PC-9 (cell line): Measurements from ENCODE around the gene ATP10A. TPM values are rescaled to one million over a fixed set of nuclear protein-coding genes. Genes with fewer than 3 reads are reported as not detected.

Experiments used
- BruUV-seq: library from RNA; stranded (reverse); fragments of 400-500 nt; replicated peaks from 2 replicates; lab custom pipeline; 2021; lab: Mats Ljungman, UMichigan
- CTCF ChIA-PET: fragments of 300-600 bp; sonication (Branson Sonifier 250); formaldehyde crosslinking; loops from one replicate; lab custom pipeline; 2022; ENCODE audit warnings: antibody characterized with exemption; lab: Charles Lee
- POLR2A ChIA-PET: fragments of 300-600 bp; sonication (Branson Sonifier 250); formaldehyde crosslinking; loops from one replicate; lab custom pipeline; 2022; ENCODE audit warnings: antibody characterized with exemption; ENCODE audit not compliant: unreplicated experiment; lab: Charles Lee
- DNase-seq, 2 experiments: peaks; one replicate each; pipeline versions ENCODE4 v3.0.0 to v3.0.0-alpha.2; 2015 to 2022; ENCODE audit warnings: mixed read lengths in 1 of 2
- H2AFZ ChIP-seq: fragments of 200-600 bp; sonication (generic); 2 replicates; pipeline ENCODE4 v1.8.1; 2017; ENCODE audit warnings: antibody characterized with exemption
- H3F3A ChIP-seq: fragments of 200-600 bp; sonication (generic); 2 replicates; pipeline ENCODE4 v1.8.1; 2017; ENCODE audit warnings: antibody characterized with exemption, mild to moderate bottlenecking, low read depth; ENCODE audit not compliant: insufficient read depth
- H3K27ac ChIP-seq: fragments of 200-600 bp; sonication (generic); 2 replicates; pipeline ENCODE4 v1.6.1; 2016; ENCODE audit warnings: mixed run types
- H3K27me3 ChIP-seq: fragments of 200-600 bp; sonication (generic); 2 replicates; pipeline ENCODE4 v1.6.1; 2016; ENCODE audit warnings: low read depth, mixed run types; ENCODE audit not compliant: insufficient read depth
- H3K36me3 ChIP-seq: fragments of 200-600 bp; sonication (generic); 2 replicates; pipeline ENCODE4 v1.6.1; 2016; ENCODE audit warnings: low read depth, mixed run types
- H3K4me1 ChIP-seq: fragments of 200-600 bp; sonication (generic); replicated peaks from 2 replicates; pipeline ENCODE4 v1.6.1; 2016; ENCODE audit warnings: mixed run types; ENCODE audit not compliant: insufficient read depth
- H3K4me2 ChIP-seq: fragments of 200-600 bp; sonication (generic); 2 replicates; pipeline ENCODE4 v1.6.1; 2017; ENCODE audit warnings: mixed run types
- H3K4me3 ChIP-seq: fragments of 200-600 bp; sonication (generic); 2 replicates; pipeline ENCODE4 v1.6.1; 2016; ENCODE audit warnings: mixed run types
- H3K79me2 ChIP-seq: fragments of 200-600 bp; sonication (generic); 2 replicates; pipeline ENCODE4 v1.6.1; 2017; ENCODE audit warnings: low read depth, mixed run types
- H3K9me2 ChIP-seq: fragments of 200-600 bp; sonication (generic); 2 replicates; pipeline ENCODE4 v1.8.1; 2017; ENCODE audit warnings: mild to moderate bottlenecking; ENCODE audit not compliant: insufficient read depth
- H3K9me3 ChIP-seq: fragments of 200-600 bp; sonication (generic); 2 replicates; pipeline ENCODE4 v1.8.1; 2016; ENCODE audit warnings: low read depth; ENCODE audit not compliant: insufficient read depth
- H4K20me1 ChIP-seq: fragments of 200-600 bp; sonication (generic); 2 replicates; pipeline ENCODE4 v1.8.1; 2017; ENCODE audit not compliant: insufficient read depth
- EZH2 ChIP-seq: fragments of 200-600 bp; sonication (generic); IDR thresholded peaks from 2 replicates; pipeline ENCODE4 v1.8.0; 2017; ENCODE audit warnings: antibody characterized with exemption, low read depth
- intact Hi-C: fragments of 100-400 bp; cut with micrococcal nuclease; formaldehyde crosslinking; loops from one replicate; pipeline ENCODE4 v1.10.0; 2022; ENCODE audit not compliant: unreplicated experiment
- total RNA-seq: library from RNA; stranded (reverse); gene quantifications from 2 replicates; pipeline ENCODE4 v1.2.3, GENCODE V29; 2021
- TF ChIP-seq, protein P1 (sequence below): fragments of 200-600 bp; sonication (generic); conservative IDR thresholded peaks from 2 replicates; pipeline ENCODE4 v1.6.1; 2017; ENCODE audit warnings: mixed run types, antibody characterized with exemption, mild to moderate bottlenecking, moderate library complexity

The ATP10A gene
- total RNA-seq, 1 experiment from 2014 or later: not detected

DNA sequence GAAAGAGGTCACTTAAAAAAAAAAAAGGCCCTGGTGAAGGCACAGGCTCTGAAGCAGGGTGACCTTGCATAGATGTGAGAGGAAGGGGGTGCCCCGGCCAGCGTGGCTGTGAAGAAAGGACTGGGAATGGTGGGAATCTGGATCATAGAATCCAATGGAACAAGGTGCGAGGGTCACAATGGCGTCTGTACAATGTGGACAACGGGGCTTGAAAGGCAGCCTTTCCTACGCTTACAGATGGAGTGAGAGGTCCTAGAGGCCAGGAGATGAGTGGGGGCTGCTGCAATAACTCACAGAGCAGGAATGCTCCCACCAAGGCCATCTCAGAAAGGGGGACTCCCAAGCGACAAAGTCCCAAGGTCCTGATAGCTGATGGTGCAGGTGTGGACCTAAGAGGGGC lies 162.2 kb downstream of the ATP10A start:
- intact Hi-C loops: no loop called here
- Histone ChIP-seq H3K79me2 (no peaks in the 10 kb centered on the region), H4K20me1 (no peaks in the 10 kb centered on the region), H3K9me2 (no peaks in the 10 kb centered on the region), H3K27me3 (peaks cover 23% of the 10 kb centered on the region), H2AFZ (no peak overlapping the region), H3K27ac (no peak overlapping the region), H3K4me2 (no peak overlapping the region), H3K4me3 (no peak overlapping the region), H3K4me1 (no peaks in the 10 kb centered on the region), H3K36me3 (no peaks in the 10 kb centered on the region), H3F3A (no peaks in the 10 kb centered on the region), H3K9me3 (no peaks in the 10 kb centered on the region)
- no peak for DNase-seq
- POLR2A ChIA-PET: no interaction called here
- no peak for TF ChIP-seq EZH2
- TF ChIP-seq, protein P1, sequence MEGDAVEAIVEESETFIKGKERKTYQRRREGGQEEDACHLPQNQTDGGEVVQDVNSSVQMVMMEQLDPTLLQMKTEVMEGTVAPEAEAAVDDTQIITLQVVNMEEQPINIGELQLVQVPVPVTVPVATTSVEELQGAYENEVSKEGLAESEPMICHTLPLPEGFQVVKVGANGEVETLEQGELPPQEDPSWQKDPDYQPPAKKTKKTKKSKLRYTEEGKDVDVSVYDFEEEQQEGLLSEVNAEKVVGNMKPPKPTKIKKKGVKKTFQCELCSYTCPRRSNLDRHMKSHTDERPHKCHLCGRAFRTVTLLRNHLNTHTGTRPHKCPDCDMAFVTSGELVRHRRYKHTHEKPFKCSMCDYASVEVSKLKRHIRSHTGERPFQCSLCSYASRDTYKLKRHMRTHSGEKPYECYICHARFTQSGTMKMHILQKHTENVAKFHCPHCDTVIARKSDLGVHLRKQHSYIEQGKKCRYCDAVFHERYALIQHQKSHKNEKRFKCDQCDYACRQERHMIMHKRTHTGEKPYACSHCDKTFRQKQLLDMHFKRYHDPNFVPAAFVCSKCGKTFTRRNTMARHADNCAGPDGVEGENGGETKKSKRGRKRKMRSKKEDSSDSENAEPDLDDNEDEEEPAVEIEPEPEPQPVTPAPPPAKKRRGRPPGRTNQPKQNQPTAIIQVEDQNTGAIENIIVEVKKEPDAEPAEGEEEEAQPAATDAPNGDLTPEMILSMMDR: no peak
- CTCF ChIA-PET: no interaction called here
- BruUV-seq: no TSS peak

DNA sequence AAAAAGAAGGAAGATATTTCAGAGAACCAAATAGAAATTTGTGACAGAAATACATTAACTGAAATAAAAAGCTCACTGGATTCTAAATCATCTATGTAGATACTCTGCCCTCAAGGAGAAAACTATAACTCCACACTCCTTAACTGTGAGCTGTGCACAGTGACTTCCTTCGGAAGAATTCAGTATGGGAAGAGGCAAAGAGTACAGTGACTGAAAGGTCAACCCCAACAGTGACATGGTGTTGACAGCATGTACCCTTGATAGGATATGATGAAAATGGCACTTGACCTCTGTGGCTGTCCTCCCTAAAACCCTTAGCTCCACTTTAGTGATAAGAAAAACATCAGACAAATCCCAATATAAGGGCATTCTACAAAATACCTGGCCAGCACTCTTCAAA lies 165.5 kb downstream of the ATP10A start:
- H2AFZ ChIP-seq: no peak overlapping the region
- no peak overlapping the region for H3K27ac ChIP-seq
- no peaks in the 10 kb centered on the region for H3K36me3 ChIP-seq
- no peaks in the 10 kb centered on the region for H3K4me1 ChIP-seq
- no peak overlapping the region for H3K4me2 ChIP-seq
- POLR2A ChIA-PET: no interaction called here
- no TSS peak for BruUV-seq
- CTCF ChIA-PET: no interaction called here
- DNase-seq: no peak
- H3K9me2 ChIP-seq: no peaks in the 10 kb centered on the region
- no peaks in the 10 kb centered on the region for H4K20me1 ChIP-seq
- H3K27me3 ChIP-seq: peaks cover 19% of the 10 kb centered on the region
- no peaks in the 10 kb centered on the region for H3F3A ChIP-seq
- H3K9me3 ChIP-seq: no peaks in the 10 kb centered on the region
- TF ChIP-seq, protein P1: no peak
- no peak for TF ChIP-seq EZH2
- H3K79me2 ChIP-seq: no peaks in the 10 kb centered on the region
- H3K4me3 ChIP-seq: no peak overlapping the region
- intact Hi-C loops: no loop called here

DNA sequence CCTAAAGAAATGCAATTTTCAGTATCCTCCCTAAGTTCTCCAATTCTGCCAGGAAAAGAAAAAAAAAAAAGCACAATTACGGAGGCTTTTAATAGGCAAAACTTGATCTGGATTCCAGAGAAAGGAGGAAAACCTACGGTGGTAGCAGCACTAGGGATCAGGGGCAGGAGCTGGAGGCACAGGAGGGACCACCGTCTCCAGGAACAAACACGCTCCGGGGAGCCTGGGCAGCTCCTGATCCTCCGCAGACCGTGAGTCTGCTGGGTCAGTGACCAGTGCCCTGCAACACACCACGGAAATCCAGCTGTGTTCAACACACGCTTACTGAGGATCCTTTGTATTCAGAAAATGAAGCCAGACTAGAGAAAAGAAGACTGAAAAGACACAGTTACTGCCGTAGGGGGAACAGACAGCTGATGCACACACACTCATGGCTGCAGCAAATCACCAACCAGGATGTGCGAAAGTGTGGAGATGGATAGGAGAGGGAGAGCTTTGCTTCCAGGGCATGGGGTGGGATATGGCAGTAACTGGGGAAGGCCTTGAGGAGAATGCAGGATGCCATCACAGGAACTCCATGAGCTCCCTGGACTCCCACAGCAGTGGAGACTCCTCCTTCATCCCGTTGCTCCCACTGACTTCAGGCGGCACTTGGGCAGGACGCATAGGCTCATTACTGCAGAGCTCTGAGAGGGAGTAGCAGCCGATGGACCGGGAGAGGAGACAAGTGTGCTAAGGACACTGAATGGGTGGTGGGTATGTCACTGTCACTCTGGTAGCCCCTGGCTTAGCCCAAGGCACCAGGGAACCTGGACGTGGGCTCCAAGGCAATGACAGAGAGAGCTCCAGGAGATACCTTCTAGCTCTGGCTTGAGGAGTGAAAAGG lies 167.0 kb downstream of the ATP10A start:
- no peak for DNase-seq
- Histone ChIP-seq H3K27ac (no peak overlapping the region), H2AFZ (no peak overlapping the region), H4K20me1 (no peaks in the 10 kb centered on the region), H3K9me2 (no peaks in the 10 kb centered on the region), H3K79me2 (no peaks in the 10 kb centered on the region), H3K9me3 (no peaks in the 10 kb centered on the region), H3K4me1 (no peaks in the 10 kb centered on the region), H3K36me3 (no peaks in the 10 kb centered on the region), H3F3A (no peaks in the 10 kb centered on the region), H3K4me2 (no peak overlapping the region), H3K4me3 (no peak overlapping the region), H3K27me3 (peaks cover 18% of the 10 kb centered on the region)
- intact Hi-C loops: no loop called here
- BruUV-seq: no TSS peak
- POLR2A ChIA-PET: no interaction called here
- CTCF ChIA-PET: no interaction called here
- TF ChIP-seq, protein P1: no peak
- no peak for TF ChIP-seq EZH2
